B cell (primary cell): ENCODE results near the gene BFSP1. TPM values are rescaled to one million over a fixed set of nuclear protein-coding genes. Genes with fewer than 3 reads are reported as not detected.

Source experiments
- ATAC-seq: fragments of 200-7000 bp; cut with Tn5 transposase; one replicate; pipeline ENCODE4 v1.10.0; 2021; ENCODE audit warnings: low read depth, mild to moderate bottlenecking, moderate number of reproducible peaks, moderate library complexity
- CTCF ChIA-PET: fragments of 350-600 bp; sonication (Branson Sonifier 250); formaldehyde crosslinking; loops from one replicate; lab custom pipeline; 2021; ENCODE audit warnings: antibody characterized with exemption, inconsistent platforms; lab: Charles Lee
- POLR2A ChIA-PET: fragments of 350-600 bp; sonication (Branson Sonifier 250); formaldehyde crosslinking; loops from one replicate; lab custom pipeline; 2021; ENCODE audit warnings: antibody characterized with exemption; lab: Charles Lee
- DNase-seq: peaks from one replicate; pipeline ENCODE4 v3.0.0; 2013
- H2AFZ ChIP-seq: 2 replicates; pipeline ENCODE4 v1.6.1; 2012; ENCODE audit warnings: mild to moderate bottlenecking, low read depth, low read length; ENCODE audit not compliant: insufficient read depth, poor library complexity, severe bottlenecking
- H3K27ac ChIP-seq, 2 donors: 1 replicate in 1 of 2; 2 replicates in 1 of 2; pipeline ENCODE4 v1.5.1; 2012 to 2013; ENCODE audit warnings: low read length in 2 of 2, mild to moderate bottlenecking in 2 of 2, moderate library complexity in 1 of 2
- H3K27me3 ChIP-seq, 4 experiments: fragments of 200-600 bp in 1 of 4; sonication (generic) in 1 of 4; replicated peaks in 1 of 4; 1 replicate in 2 of 4; 2 replicates in 2 of 4; pipeline versions ENCODE4 v1.6.1 to v1.7.0; 2013 to 2016; ENCODE audit warnings: low read length in 3 of 4, mild to moderate bottlenecking in 2 of 4, mixed read lengths in 1 of 4, moderate library complexity in 1 of 4; ENCODE audit not compliant: insufficient read depth in 4 of 4, control insufficient read depth in 3 of 4; ENCODE audit errors: control extremely low read depth in 1 of 4
- H3K36me3 ChIP-seq, 2 experiments: replicated peaks in 1 of 2; 1 replicate in 1 of 2; 2 replicates in 1 of 2; pipeline versions ENCODE4 v1.6.1 to v1.7.1; 2013; ENCODE audit warnings: low read length in 1 of 2; ENCODE audit not compliant: insufficient read depth in 2 of 2, control insufficient read depth in 1 of 2; ENCODE audit errors: control extremely low read depth in 1 of 2, extremely low read depth in 1 of 2
- H3K4me1 ChIP-seq, 2 donors: fragments of 200-600 bp in 1 of 2; sonication (generic) in 1 of 2; 1 replicate in 1 of 2; 2 replicates in 1 of 2; pipeline versions ENCODE4 v1.5.1 to v1.6.1; 2013 to 2017; ENCODE audit warnings: low read length in 2 of 2; ENCODE audit not compliant: control insufficient read depth in 2 of 2, insufficient read depth in 2 of 2
- H3K4me2 ChIP-seq: replicated peaks from 2 replicates; pipeline ENCODE3; 2012; ENCODE audit warnings: mild to moderate bottlenecking, low read depth, low read length; ENCODE audit not compliant: poor library complexity, severe bottlenecking
- H3K4me3 ChIP-seq, 5 experiments: fragments of 200-600 bp in 1 of 5; sonication (generic) in 1 of 5; 1 replicate in 3 of 5; 2 replicates in 2 of 5; pipeline versions ENCODE4 v1.5.1 to v1.7.0; 2011 to 2016; ENCODE audit warnings: low read length in 4 of 5, mild to moderate bottlenecking in 4 of 5, low read depth in 2 of 5, control low read depth in 1 of 5, moderate library complexity in 1 of 5; ENCODE audit not compliant: insufficient read depth in 1 of 5; ENCODE audit errors: control extremely low read depth in 1 of 5, extremely low read depth in 1 of 5
- H3K79me2 ChIP-seq: fragments of 200-600 bp; sonication (generic); one replicate; pipeline ENCODE4 v1.6.0; 2016; ENCODE audit warnings: low read length; ENCODE audit not compliant: control insufficient read depth, insufficient read depth
- H3K9ac ChIP-seq: fragments of 200-600 bp; sonication (generic); 2 replicates; pipeline ENCODE4 v1.6.1; 2017; ENCODE audit warnings: mild to moderate bottlenecking, low read length, moderate library complexity
- H3K9me3 ChIP-seq, 3 donors: one replicate each; pipeline versions ENCODE4 v1.6.1 to v1.7.1; 2013; ENCODE audit warnings: low read length in 2 of 3; ENCODE audit not compliant: control insufficient read depth in 2 of 3, insufficient read depth in 1 of 3; ENCODE audit errors: control extremely low read depth in 1 of 3
- H4K20me1 ChIP-seq: 2 replicates; pipeline ENCODE4 v1.6.0; 2012; ENCODE audit warnings: mild to moderate bottlenecking, low read length; ENCODE audit not compliant: insufficient read depth, control insufficient read depth, poor library complexity, severe bottlenecking
- H3K27ac Mint-ChIP-seq: one replicate; pipeline ENCODE4 v1.8.0; 2021; ENCODE audit warnings: mixed read lengths
- H3K27me3 Mint-ChIP-seq: one replicate; pipeline ENCODE4 v1.8.0; 2021; ENCODE audit warnings: mixed read lengths
- H3K4me1 Mint-ChIP-seq: one replicate; pipeline ENCODE4 v1.8.0; 2021; ENCODE audit warnings: mixed read lengths
- H3K4me3 Mint-ChIP-seq: one replicate; pipeline ENCODE4 v1.8.0; 2021; ENCODE audit warnings: mixed read lengths
- H3K9me3 Mint-ChIP-seq: one replicate; pipeline ENCODE4 v1.8.0; 2022; ENCODE audit warnings: mixed read lengths; ENCODE audit not compliant: insufficient read depth
- EZH2 ChIP-seq: IDR thresholded peaks from 2 replicates; pipeline ENCODE4 v1.6.1; 2012; ENCODE audit warnings: borderline replicate concordance, low read depth, mild to moderate bottlenecking, moderate library complexity, low read length; ENCODE audit not compliant: insufficient read depth, poor library complexity, severe bottlenecking
- WGBS: methylation state at CpG from one replicate; pipeline ENCODE4 v1.1.5; 2013; ENCODE audit warnings: missing lambda C conversion rate; ENCODE audit not compliant: insufficient coverage; 5-methylcytosine and 5-hydroxymethylcytosine counted together
- intact Hi-C: fragments of 100-400 bp; cut with micrococcal nuclease; formaldehyde crosslinking; loops from one replicate; pipeline ENCODE4 v1.10.0; 2022
- polyA plus RNA-seq: library from polyadenylated mRNA; depleted of rRNA; stranded (reverse); fragments of >200 nt; gene quantifications from 2 replicates; pipeline ENCODE4 v1.2.3, GENCODE V29; 2012
- total RNA-seq, 2 donors: library from RNA; stranded (reverse); fragments of 120-200 nt in 1 of 2; gene quantifications; 1 replicate in 1 of 2; 2 replicates in 1 of 2; pipeline versions ENCODE4 v1.2.3 to v1.2.4, GENCODE V29; 2013 to 2022
- TF ChIP-seq, protein P1 (sequence below): fragments of 200-600 bp; IDR thresholded peaks from one replicate; pipeline ENCODE4 v1.8.0; 2022; ENCODE audit warnings: antibody characterized with exemption, mild to moderate bottlenecking

BFSP1 gene
- total and polyA plus RNA-seq, 2 donors (not counting 1 experiment from before 2014, with no cell fraction given) = not detected

DNA sequence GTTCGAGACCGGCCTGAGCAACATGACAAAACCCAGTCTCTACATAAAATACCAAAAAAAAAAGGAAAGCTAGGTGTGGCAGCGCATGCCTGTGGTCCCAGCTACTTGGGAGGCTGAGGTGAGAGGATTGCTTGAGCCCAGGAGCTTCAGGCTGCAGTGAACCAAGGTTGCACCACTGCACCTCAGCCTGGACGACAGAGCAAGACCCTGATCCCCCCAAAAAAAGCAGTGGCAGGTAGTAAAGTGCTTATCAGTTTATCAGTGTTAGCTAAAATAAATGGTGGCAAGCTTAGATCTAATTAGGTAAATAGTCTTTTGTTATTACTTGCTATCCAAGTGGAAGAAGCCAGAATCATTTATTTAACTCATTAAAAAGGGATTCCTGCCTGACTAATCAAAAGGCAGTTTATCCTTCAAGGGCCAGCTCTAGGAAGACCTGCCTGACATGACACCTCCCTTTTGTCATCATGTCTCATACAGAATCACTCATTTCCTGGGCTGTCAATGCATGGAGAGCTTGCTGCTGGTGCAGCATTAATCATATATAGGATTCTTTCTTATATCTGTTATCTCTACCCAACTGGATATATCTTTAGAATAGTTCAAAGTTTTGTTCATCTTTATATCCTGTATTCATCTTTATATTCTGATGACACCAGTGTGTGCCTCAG, 48.3 kb upstream of the BFSP1 start:
- peaks cover 3% of the 10 kb centered on the region for H3K4me1 Mint-ChIP-seq
- no peak overlapping the region for H3K27ac Mint-ChIP-seq
- H3K27me3 ChIP-seq = no peaks in the 10 kb centered on the region
- POLR2A ChIA-PET = no interaction called here
- H3K9ac ChIP-seq = no peak overlapping the region
- no peaks in the 10 kb centered on the region for H3K9me3 ChIP-seq
- no peak for DNase-seq
- H3K4me2 ChIP-seq = no peak overlapping the region
- H3K27ac ChIP-seq = no peak overlapping the region
- no peak overlapping the region for H3K4me3 Mint-ChIP-seq
- intact Hi-C loops = no loop called here
- CTCF ChIA-PET = no interaction called here
- no peaks in the 10 kb centered on the region for H3K9me3 Mint-ChIP-seq
- H3K4me3 ChIP-seq = no peak overlapping the region
- H4K20me1 ChIP-seq = peaks cover 9% of the 10 kb centered on the region
- H3K36me3 ChIP-seq = no peaks in the 10 kb centered on the region
- 91% methylated on average over 4 of the region's 4 CpGs for WGBS
- no peak for TF ChIP-seq EZH2
- TF ChIP-seq, protein P1, sequence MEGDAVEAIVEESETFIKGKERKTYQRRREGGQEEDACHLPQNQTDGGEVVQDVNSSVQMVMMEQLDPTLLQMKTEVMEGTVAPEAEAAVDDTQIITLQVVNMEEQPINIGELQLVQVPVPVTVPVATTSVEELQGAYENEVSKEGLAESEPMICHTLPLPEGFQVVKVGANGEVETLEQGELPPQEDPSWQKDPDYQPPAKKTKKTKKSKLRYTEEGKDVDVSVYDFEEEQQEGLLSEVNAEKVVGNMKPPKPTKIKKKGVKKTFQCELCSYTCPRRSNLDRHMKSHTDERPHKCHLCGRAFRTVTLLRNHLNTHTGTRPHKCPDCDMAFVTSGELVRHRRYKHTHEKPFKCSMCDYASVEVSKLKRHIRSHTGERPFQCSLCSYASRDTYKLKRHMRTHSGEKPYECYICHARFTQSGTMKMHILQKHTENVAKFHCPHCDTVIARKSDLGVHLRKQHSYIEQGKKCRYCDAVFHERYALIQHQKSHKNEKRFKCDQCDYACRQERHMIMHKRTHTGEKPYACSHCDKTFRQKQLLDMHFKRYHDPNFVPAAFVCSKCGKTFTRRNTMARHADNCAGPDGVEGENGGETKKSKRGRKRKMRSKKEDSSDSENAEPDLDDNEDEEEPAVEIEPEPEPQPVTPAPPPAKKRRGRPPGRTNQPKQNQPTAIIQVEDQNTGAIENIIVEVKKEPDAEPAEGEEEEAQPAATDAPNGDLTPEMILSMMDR = no peak
- H3K79me2 ChIP-seq = peaks cover 23% of the 10 kb centered on the region
- no peak overlapping the region for H2AFZ ChIP-seq
- no peaks in the 10 kb centered on the region for H3K4me1 ChIP-seq
- H3K27me3 Mint-ChIP-seq = no peaks in the 10 kb centered on the region
- ATAC-seq = no peak

DNA sequence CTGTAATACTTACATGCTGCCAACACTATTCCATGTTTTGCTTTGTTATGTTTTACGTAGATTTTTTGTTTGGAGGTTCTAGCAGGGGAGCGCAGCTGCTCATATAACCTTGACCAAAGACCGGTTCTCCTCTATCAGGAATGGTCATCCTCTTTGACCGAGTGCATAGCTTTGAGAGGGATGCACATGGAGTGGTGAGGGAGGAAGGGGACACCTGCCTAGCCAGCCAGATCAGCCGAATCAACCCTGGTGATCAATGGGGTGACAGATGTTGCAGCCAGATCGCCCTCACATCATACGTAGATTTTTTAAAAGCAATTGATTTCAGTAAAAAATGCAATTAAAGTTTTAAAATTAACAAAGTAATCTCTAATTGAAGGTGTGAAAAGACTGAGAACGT, 45.0 kb upstream of the BFSP1 start:
- Histone ChIP-seq H3K36me3 (no peaks in the 10 kb centered on the region), H3K79me2 (peaks cover 40% of the 10 kb centered on the region), H3K27ac (no peak overlapping the region), H3K4me2 (no peak overlapping the region), H4K20me1 (peaks cover 9% of the 10 kb centered on the region), H3K9me3 (no peaks in the 10 kb centered on the region), H3K27me3 (no peaks in the 10 kb centered on the region), H3K4me3 (no peak overlapping the region), H3K4me1 (peaks cover under 1% of the 10 kb centered on the region in 2 donors), H3K9ac (no peak overlapping the region), H2AFZ (no peak overlapping the region)
- intact Hi-C loops = no loop called here
- 97% methylated on average over 4 of the region's 8 CpGs for WGBS
- Mint-ChIP-seq H3K4me3 (no peak overlapping the region), H3K27me3 (no peaks in the 10 kb centered on the region), H3K9me3 (no peaks in the 10 kb centered on the region), H3K27ac (no peak overlapping the region), H3K4me1 (peaks cover 8% of the 10 kb centered on the region)
- DNase-seq (no peak), ATAC-seq (no peak)
- TF ChIP-seq EZH2 = no peak
- TF ChIP-seq, protein P1 = no peak
- POLR2A ChIA-PET = no interaction called here
- CTCF ChIA-PET = no interaction called here
